ENCODE data around the gene DPP6. TPM values are rescaled to one million over a fixed set of nuclear protein-coding genes. Genes with fewer than 3 reads are reported as not detected.

Gene DPP6
- total RNA-seq, 4 donors from 2014 or later: 0.30 to 11.8 (median 10.7) TPM

GRCh38 chr7:154451480-154452457 lies 399.6 kb downstream of the DPP6 start:
- no peak for DNase-seq (ENCODE audit: low spot score in 2 of 2)
- TF ChIP-seq CTCF (IDR thresholded peaks at IDR 0.05) (no peak), POLR2AphosphoS5 (IDR thresholded peaks at IDR 0.05) (no peak), EP300 (IDR thresholded peaks at IDR 0.05) (no peak), POLR2A (IDR thresholded peaks at IDR 0.05) (no peak)
- no peaks in the 10 kb centered on the region for H3K27me3 ChIP-seq
- no peak overlapping the region for H3K27ac ChIP-seq
- WGBS: 76% methylated on average over 15 of the region's 15 CpGs
- H3K4me3 ChIP-seq: no peak overlapping the region
- H3K4me1 ChIP-seq: no peaks in the 10 kb centered on the region
- peaks cover 13% of the 10 kb centered on the region for H3K9me3 ChIP-seq
- H3K36me3 ChIP-seq: no peaks in the 10 kb centered on the region

GRCh38 chr7:154463794-154464193 lies 411.6 kb downstream of the DPP6 start:
- no peak overlapping the region for H3K27ac ChIP-seq
- WGBS: 96% methylated on average over 5 of the region's 5 CpGs
- no peak overlapping the region for H3K4me3 ChIP-seq
- DNase-seq (ENCODE audit: low spot score in 2 of 2): no peak
- no peaks in the 10 kb centered on the region for H3K27me3 ChIP-seq
- H3K36me3 ChIP-seq: no peaks in the 10 kb centered on the region
- no peaks in the 10 kb centered on the region for H3K4me1 ChIP-seq
- no peaks in the 10 kb centered on the region for H3K9me3 ChIP-seq
- TF ChIP-seq EP300 (IDR thresholded peaks at IDR 0.05) (no peak), CTCF (IDR thresholded peaks at IDR 0.05) (no peak), POLR2A (IDR thresholded peaks at IDR 0.05) (no peak), POLR2AphosphoS5 (IDR thresholded peaks at IDR 0.05) (no peak)

- TF ChIP-seq POLR2A (IDR thresholded peaks at IDR 0.05): no peak
- TF ChIP-seq POLR2AphosphoS5 (IDR thresholded peaks at IDR 0.05): no peak
- TF ChIP-seq CTCF (IDR thresholded peaks at IDR 0.05): no peak
- TF ChIP-seq EP300 (IDR thresholded peaks at IDR 0.05): no peak
- DNase-seq (ENCODE audit: low spot score in 2 of 2): no peak
- WGBS: 61% methylated on average over 5 of the region's 5 CpGs
- Histone ChIP-seq H3K9me3 (no peaks in the 10 kb centered on the region), H3K4me3 (no peak overlapping the region), H3K27me3 (no peaks in the 10 kb centered on the region), H3K4me1 (no peaks in the 10 kb centered on the region), H3K36me3 (no peaks in the 10 kb centered on the region), H3K27ac (no peak overlapping the region)
Observed at GRCh38 chr7:154469652-154470051, 417.5 kb downstream of the DPP6 start.

GRCh38 chr7:154472343-154472742 lies 420.1 kb downstream of the DPP6 start:
- Histone ChIP-seq H3K4me1 (no peaks in the 10 kb centered on the region), H3K27ac (no peak overlapping the region), H3K27me3 (no peaks in the 10 kb centered on the region), H3K4me3 (no peak overlapping the region), H3K9me3 (no peaks in the 10 kb centered on the region), H3K36me3 (no peaks in the 10 kb centered on the region)
- TF ChIP-seq CTCF (IDR thresholded peaks at IDR 0.05): no peak
- TF ChIP-seq EP300 (IDR thresholded peaks at IDR 0.05): no peak
- TF ChIP-seq POLR2A (IDR thresholded peaks at IDR 0.05): no peak
- TF ChIP-seq POLR2AphosphoS5 (IDR thresholded peaks at IDR 0.05): no peak
- no peak for DNase-seq (ENCODE audit: low spot score in 2 of 2)
- 51% methylated on average over 2 of the region's 2 CpGs for WGBS

- Histone ChIP-seq H3K4me1 (no peaks in the 10 kb centered on the region), H3K27me3 (no peaks in the 10 kb centered on the region), H3K4me3 (no peak overlapping the region), H3K9me3 (no peaks in the 10 kb centered on the region), H3K36me3 (no peaks in the 10 kb centered on the region), H3K27ac (no peak overlapping the region)
- DNase-seq (ENCODE audit: low spot score in 2 of 2): no peak
- no peak for TF ChIP-seq POLR2AphosphoS5 (IDR thresholded peaks at IDR 0.05)
- TF ChIP-seq POLR2A (IDR thresholded peaks at IDR 0.05): no peak
- no peak for TF ChIP-seq CTCF (IDR thresholded peaks at IDR 0.05)
- no peak for TF ChIP-seq EP300 (IDR thresholded peaks at IDR 0.05)
- 90% methylated on average over 3 of the region's 3 CpGs for WGBS
Observed at GRCh38 chr7:154473360-154473759, 421.2 kb downstream of the DPP6 start.
